Hematopoietic multipotent progenitor cell treated with erythropoietin and hydrocortisone succinate and interleukin-3 and kit ligand, for 8 days (in vitro differentiated cells): ENCODE data around the gene ADD2.
A peak's percentile ranks its signal among the peaks of the same experiment; 100 is the strongest.
"Not testable (repeated sequence)": the region's sequence is repeated elsewhere in the genome, so short reads cannot be mapped to it uniquely, and the experiment has no call there.

Experiments
- DNase-seq: peaks from one replicate; pipeline ENCODE4 v3.0.0-alpha.2; 2015

ADD2 gene

GRCh38 chr2:70767699-70768589 lies at the start of gene ADD2:
TSS of gene ADD2 (minus strand) at chr2:70768200. CDS start at chr2:70706408, 61,792 bp downstream.
- DNase-seq, result peak; percentile 47

- no peak for DNase-seq
Measured at GRCh38 chr2:70817284-70817954, 49.4 kb upstream of the ADD2 start.

- DNase-seq, result no peak
Measured at GRCh38 chr2:70816726-70817125, 48.7 kb upstream of the ADD2 start.

GRCh38 chr2:70808983-70809958 lies 41.3 kb upstream of the ADD2 start:
- no peak for DNase-seq

- DNase-seq, result no peak
Measured at GRCh38 chr2:70807828-70808118, 39.8 kb upstream of the ADD2 start.

GRCh38 chr2:70807102-70807827 lies 39.3 kb upstream of the ADD2 start:
- DNase-seq, result no peak

GRCh38 chr2:70806620-70807019 lies 38.6 kb upstream of the ADD2 start:
- DNase-seq, result no peak

GRCh38 chr2:70806013-70806412 lies 38.0 kb upstream of the ADD2 start:
- DNase-seq, result no peak

- DNase-seq, result no peak
Measured at GRCh38 chr2:70801607-70802263, 33.7 kb upstream of the ADD2 start.

GRCh38 chr2:70799706-70800105 lies 31.7 kb upstream of the ADD2 start:
- DNase-seq, result no peak

- not testable (repeated sequence) for DNase-seq
Measured at GRCh38 chr2:70797996-70798395, 30.0 kb upstream of the ADD2 start.

GRCh38 chr2:70797506-70797905 lies 29.5 kb upstream of the ADD2 start:
- no peak for DNase-seq

GRCh38 chr2:70796262-70796661 lies 28.3 kb upstream of the ADD2 start:
- no peak for DNase-seq

GRCh38 chr2:70795164-70795995 lies 27.4 kb upstream of the ADD2 start:
- DNase-seq, result no peak

GRCh38 chr2:70793450-70793849 lies 25.4 kb upstream of the ADD2 start:
- no peak for DNase-seq

- DNase-seq, result no peak
Measured at GRCh38 chr2:70790136-70790828, 22.3 kb upstream of the ADD2 start, which contains the start of gene FIGLA. TSS of gene FIGLA (minus strand) at chr2:70790643. CDS start at chr2:70790638, 5 bp downstream.

- DNase-seq, result peak; percentile 72
Measured at GRCh38 chr2:70789304-70790135, 21.5 kb upstream of the ADD2 start.

GRCh38 chr2:70785137-70785911 lies 17.3 kb upstream of the ADD2 start:
- DNase-seq, result peak; percentile 93
